Measurements from ENCODE around the gene PCDHGA6.

Gene PCDHGA6

GRCh38 chr5:141422742-141423291 lies 49.1 kb downstream of the PCDHGA6 start:
- no peak for DNase-seq

DNA sequence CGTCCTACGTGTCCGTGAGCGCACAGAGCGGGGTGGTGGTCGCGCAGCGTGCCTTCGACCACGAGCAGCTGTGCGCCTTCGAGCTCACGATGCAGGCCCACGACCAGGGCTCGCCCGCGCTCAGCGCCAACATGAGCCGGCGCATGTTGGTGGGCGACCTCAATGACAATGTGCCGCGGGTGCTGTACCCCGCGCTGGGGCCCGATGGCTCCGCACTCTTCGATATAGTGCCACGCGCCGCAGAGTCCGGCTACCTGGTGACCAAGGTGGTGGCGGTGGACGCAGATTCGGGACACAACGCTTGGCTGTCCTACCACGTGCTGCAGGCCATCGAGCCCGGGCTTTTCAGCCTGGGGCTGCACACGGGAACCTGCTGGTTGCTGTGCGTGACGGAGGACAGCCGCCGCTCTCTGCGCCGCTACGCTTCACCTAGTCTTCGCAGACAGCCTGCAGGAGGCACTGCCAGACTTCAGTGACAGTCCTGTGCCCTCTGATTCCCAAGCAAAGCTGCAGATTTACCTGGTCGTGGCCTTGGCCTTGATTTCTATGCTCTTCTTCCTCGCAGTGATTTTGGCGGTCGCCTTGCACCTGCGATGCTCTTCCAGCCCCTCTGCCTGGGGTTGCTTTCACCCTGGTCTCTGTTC lies 54.2 kb downstream of the PCDHGA6 start:
- no peak for DNase-seq

All from NCI-H748 treated with DMSO at 0.1 percent for 48 hours (cell line).